Thoracic aorta (tissue), 2 donors: Measurements from ENCODE around the gene BCL2L13. TPM values are rescaled to one million over a fixed set of nuclear protein-coding genes. Genes with fewer than 3 reads are reported as not detected.

Experiments
- ATAC-seq: fragments of 150-250 bp; one replicate; pipeline ENCODE4 v1.8.0; 2017; ENCODE audit warnings: low read depth; ENCODE audit not compliant: insufficient number of reproducible peaks, low FRiP score
- DNase-seq: peaks from one replicate; pipeline ENCODE4 v3.0.0-alpha.2; 2020; ENCODE audit warnings: low spot score
- H3K27ac ChIP-seq, 2 donors: fragments of 200-600 bp; sonication (generic); 1 replicate in 1 of 2; 2 replicates in 1 of 2; pipeline ENCODE4 v1.5.1; 2016; ENCODE audit warnings: mild to moderate bottlenecking in 2 of 2, moderate library complexity in 2 of 2
- H3K27me3 ChIP-seq: fragments of 200-600 bp; sonication (generic); replicated peaks from 2 replicates; pipeline ENCODE4 v1.6.0; 2016; ENCODE audit warnings: mild to moderate bottlenecking; ENCODE audit not compliant: insufficient read depth
- H3K36me3 ChIP-seq: fragments of 200-600 bp; sonication (generic); one replicate; pipeline ENCODE4 v1.5.1; 2016
- H3K4me1 ChIP-seq, 2 donors: fragments of 200-600 bp; sonication (generic); 1 replicate in 1 of 2; 2 replicates in 1 of 2; pipeline versions ENCODE4 v1.5.1 to v1.6.0; 2016; ENCODE audit warnings: low read depth in 2 of 2, mild to moderate bottlenecking in 1 of 2; ENCODE audit not compliant: control insufficient read depth in 1 of 2
- H3K4me3 ChIP-seq: fragments of 200-600 bp; sonication (generic); 2 replicates; pipeline ENCODE4 v1.5.1; 2016; ENCODE audit warnings: mild to moderate bottlenecking
- H3K9me3 ChIP-seq: fragments of 200-600 bp; sonication (generic); 2 replicates; pipeline ENCODE4 v1.5.1; 2016
- total RNA-seq, 2 donors: library from RNA; depleted of rRNA; stranded (reverse); fragments of >200 nt; gene quantifications; one replicate each; pipeline versions ENCODE4 v1.1.0 to v1.2.3, GENCODE V29; 2016
- TF ChIP-seq, protein P1 (sequence below): fragments of 200-600 bp; sonication (generic); IDR thresholded peaks from one replicate; pipeline ENCODE4 v1.5.1; 2019; ENCODE audit warnings: antibody characterized with exemption

Gene BCL2L13
- total RNA-seq, 2 donors from 2014 or later: 38.0 to 43.4 TPM

DNA sequence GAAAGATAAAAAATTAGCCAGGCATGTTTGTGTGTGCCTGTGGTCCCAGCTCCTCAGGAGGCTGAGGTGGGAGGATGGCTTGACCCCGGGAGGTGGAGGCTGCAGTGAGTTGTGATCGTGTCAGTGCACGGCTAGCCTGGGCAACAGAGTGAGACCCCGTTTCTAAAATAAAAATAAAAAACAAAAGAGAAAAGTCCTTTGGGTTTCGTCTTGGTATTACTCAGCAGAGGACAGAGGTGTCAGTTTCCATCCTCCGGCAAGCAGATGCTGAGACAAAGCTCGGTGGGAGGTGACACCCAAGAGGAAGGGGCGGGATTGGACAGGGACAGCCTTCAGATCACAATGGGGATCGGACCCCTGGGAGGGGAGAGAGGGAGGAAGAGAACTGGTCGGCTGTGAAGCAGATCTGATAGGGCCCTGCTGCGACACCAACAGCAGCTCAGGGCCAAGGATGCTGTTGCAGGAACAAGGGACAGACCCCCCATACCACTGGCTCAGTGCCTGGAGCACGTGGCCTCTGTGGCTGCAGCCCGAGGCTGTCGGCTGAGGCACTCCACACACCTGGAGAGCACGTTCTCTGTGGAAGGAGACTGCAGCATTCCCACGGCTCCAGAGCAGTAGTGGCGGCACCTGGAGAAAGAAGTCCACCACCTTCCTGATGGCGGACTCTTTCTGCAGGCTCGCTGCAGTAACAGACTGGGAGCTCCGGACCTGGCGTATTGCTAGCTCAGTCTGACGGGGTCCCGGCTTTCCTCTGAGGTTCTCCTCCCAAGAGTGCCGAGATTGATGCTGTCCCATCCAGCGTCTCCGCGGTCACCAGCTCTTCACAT, 140.9 kb downstream of the BCL2L13 start:
- Histone ChIP-seq H3K36me3 (no peaks in the 10 kb centered on the region), H3K27ac (no peak overlapping the region), H3K4me1 (peaks cover 7 to 13% of the 10 kb centered on the region in 2 donors), H3K9me3 (no peaks in the 10 kb centered on the region), H3K4me3 (no peak overlapping the region), H3K27me3 (no peaks in the 10 kb centered on the region)
- TF ChIP-seq, protein P1, sequence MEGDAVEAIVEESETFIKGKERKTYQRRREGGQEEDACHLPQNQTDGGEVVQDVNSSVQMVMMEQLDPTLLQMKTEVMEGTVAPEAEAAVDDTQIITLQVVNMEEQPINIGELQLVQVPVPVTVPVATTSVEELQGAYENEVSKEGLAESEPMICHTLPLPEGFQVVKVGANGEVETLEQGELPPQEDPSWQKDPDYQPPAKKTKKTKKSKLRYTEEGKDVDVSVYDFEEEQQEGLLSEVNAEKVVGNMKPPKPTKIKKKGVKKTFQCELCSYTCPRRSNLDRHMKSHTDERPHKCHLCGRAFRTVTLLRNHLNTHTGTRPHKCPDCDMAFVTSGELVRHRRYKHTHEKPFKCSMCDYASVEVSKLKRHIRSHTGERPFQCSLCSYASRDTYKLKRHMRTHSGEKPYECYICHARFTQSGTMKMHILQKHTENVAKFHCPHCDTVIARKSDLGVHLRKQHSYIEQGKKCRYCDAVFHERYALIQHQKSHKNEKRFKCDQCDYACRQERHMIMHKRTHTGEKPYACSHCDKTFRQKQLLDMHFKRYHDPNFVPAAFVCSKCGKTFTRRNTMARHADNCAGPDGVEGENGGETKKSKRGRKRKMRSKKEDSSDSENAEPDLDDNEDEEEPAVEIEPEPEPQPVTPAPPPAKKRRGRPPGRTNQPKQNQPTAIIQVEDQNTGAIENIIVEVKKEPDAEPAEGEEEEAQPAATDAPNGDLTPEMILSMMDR: no peak
- DNase-seq: no peak
- ATAC-seq: no peak

DNA sequence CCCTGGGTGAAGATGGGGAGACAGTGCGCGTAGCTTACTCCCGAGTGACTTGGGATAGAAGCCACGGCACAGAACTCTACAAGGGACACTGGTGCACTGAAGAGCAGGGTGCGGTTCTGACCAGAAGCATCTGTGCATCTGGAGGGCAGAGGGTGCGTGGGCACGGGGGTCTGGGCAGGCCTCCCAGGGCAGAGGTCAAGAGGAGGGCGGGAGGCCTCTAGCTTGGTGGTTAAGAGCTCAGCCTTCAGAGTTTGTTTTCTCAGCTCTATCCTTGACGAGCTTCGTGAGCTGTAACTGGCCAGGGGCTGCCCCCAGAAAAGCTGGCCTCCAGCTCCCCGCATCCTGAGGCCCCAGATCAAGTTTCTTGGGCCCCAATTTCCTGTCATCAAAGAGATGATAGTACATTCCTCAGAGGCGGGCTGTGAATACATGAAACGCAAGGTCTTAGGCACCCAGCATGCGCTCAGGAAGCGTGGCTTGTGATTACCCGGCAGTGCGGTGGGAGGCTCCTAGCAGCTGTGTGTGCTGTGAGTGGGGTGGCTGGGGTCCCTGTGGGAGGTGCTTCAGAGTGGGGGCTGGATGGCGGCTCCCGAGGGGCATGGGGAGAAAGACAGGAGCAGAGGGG, 141.7 kb downstream of the BCL2L13 start:
- DNase-seq (no peak), ATAC-seq (no peak)
- Histone ChIP-seq H3K27me3 (no peaks in the 10 kb centered on the region), H3K9me3 (no peaks in the 10 kb centered on the region), H3K4me1 (peaks cover 7 to 13% of the 10 kb centered on the region in 2 donors), H3K27ac (no peak overlapping the region), H3K36me3 (no peaks in the 10 kb centered on the region), H3K4me3 (no peak overlapping the region)
- TF ChIP-seq, protein P1: no peak

Other genes starting within 250 kb of the BCL2L13 start
- not detected for gene SLC25A18, start 75.3 kb upstream of the BCL2L13 start, total RNA-seq
- gene ATP6V1E1, start 10.0 kb upstream of the BCL2L13 start, total RNA-seq: 100 to 1,000 TPM; 102 to 124 TPM
- 10 to 100 TPM; 13.5 to 18.1 TPM for gene BID, start 135.7 kb downstream of the BCL2L13 start, total RNA-seq